GM21619 (cell line): ENCODE data around the gene EPS8L2.

Experiments
- ATAC-seq: cut with Tn5 transposase; IDR thresholded peaks from one replicate; pipeline ENCODE4 v1.9.1; 2021; ENCODE audit not compliant: unreplicated experiment

The EPS8L2 gene

DNA sequence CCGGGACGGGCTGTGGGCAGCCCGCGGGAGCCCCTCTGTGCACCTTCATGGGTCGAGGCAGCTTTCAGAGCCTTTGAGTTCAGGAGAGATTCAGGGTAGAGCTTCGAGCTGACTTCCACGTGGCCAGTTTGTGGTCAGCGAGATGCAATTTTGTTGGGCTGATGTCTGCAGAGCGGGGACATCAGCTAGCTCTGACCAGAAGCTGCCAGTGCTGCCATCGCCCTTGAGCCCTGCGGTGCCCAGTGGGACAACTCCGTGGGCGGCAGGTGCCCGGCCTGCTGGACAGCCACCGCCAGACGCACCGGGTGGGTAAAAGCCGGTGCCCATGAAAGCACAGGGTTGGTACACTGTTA is 42.0 kb downstream of the EPS8L2 start:
- ATAC-seq = peak; percentile 1

DNA sequence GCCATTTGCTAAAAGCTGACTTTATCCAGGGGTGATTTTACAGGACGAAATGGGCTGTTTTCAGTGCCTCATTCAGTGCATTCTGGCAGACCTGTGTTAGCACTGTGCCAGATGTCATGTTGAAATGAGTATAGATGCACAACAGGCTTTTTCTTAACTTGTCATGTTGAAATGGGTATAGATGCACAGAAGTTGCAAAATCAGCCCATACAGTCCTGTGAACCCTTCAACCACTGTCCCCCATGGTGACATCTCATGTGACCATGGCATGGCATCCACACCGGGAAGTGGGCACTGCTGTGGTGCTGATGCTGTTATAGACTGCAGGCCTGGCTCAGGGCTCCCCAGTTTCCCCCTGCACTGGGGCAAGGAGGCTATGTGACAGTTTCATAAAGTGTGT is 43.7 kb downstream of the EPS8L2 start:
- no peak for ATAC-seq

DNA sequence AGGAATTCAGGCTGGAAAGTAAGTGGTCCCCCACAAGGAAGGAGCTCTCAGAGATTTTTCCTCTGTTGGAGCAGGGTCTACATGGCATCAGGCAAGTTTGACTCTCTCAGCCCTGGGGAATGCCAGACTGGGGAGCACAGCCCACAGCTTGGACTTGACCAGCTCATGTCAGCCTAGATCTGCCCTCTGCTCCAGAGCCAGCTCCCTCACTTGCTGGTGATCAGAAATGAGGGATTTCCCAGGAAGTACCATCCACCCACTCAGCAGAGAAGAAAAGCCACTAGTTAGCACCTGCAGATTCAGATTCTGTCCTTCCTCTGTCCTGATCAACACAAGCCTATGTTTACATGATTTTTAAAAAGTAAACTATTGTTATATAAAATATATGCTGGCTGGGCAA is 54.2 kb downstream of the EPS8L2 start:
- no peak for ATAC-seq

DNA sequence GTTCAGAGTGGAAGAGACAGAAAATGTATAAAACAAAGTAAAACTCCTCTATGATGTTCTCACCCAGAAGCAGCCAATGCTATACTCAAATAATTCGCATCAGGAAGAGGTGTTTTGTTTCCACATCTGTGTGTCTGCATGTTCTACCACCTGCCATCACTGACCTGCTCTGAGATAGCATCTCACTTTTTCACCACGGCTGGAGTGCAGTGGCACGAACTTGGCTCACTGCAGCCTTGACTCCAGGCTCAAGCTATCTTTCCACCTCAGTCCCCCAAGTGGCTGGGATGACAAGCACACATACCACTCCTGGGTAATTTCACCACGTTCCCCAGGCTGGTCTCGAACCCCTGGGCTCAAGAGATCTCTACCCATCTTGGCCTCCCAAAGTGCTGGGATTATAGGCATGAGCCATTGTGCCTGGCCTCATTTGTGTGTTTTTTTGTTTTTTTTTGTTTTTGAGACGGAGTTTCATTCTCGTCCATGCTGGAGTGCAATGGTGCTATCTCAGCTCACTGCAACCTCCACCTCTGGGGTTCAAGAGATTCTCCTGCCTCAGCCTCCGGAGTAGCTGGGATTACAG is 55.6 kb downstream of the EPS8L2 start:
- ATAC-seq = no peak

DNA sequence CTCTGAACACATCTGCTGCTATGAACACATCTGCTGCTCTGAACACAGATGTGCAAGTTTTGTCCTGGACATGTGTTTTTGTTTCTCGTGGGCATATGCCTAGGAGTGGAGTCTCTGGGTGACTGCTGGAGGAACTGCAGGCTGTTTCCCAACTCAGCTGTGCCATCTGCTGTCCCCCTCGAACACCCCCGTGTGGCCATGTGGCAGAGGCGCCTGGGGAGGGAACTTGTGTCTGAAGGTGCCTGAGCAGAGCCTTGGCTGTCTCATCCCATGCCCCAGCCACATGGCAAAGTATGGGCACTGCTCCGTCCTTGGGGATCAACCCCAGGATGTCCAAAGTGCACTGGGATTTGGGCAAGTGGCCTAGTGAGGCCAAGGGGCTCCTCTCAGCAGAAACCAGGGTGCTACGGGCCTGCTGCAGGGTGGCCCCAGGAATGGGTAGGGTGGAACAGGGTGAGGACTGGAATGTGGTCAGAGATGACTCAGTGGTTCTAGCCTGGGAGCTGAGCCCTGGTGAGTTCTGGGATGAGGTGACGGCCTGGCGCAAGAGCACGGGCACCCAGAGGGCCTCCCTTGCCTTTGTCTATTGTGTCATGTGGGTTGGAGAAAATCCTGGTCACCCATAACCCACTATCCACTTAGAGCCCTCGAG is 56.5 kb downstream of the EPS8L2 start:
- ATAC-seq = no peak

DNA sequence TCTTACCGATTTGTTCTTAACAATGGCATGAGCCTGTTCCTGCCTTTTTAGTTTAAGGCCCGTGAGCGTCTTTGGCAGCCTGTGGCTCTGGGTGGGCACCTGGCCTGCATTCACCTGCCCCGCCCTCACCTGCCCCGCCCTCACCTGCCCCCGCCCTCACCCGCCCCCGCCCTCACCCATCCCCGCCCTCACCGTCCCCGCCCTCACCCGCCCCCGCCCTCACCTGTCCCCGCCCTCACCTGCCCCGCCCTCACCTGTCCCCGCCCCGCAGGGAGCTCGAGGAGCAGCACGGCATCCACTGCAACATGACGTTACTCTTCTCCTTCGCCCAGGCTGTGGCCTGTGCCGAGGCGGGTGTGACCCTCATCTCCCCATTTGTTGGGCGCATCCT is 57.0 kb downstream of the EPS8L2 start:
- no peak for ATAC-seq

DNA sequence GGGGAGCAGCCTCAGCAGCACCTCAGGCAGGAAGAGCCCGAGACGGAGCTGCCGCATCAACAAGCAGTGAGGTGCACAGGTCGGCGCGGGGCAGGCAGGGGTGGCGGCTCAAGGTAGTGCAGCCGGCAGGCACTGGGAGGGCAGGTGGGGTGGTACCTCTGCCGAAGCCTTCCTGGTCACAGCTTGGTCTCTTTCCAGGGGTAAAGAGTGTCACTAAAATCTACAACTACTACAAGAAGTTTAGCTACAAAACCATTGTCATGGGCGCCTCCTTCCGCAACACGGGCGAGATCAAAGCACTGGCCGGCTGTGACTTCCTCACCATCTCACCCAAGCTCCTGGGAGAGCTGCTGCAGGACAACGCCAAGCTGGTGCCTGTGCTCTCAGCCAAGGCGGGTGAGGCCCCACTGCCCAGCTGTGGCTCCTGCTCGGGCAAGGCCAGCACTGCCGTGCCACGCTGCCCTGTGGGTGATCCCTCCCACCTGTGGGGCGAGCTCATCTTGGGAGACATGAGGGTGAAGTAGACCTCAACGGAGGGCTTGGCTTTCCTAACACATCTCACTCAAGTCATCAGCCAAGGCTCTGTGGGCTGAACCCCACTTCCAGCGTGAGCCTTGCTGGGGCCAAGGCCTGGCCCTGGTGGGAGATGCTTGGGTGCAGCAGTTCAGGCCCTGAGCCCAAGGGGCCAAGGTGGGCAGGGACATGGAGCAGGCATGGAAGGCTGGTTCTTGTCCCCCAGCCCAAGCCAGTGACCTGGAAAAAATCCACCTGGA is 57.7 kb downstream of the EPS8L2 start:
- no peak for ATAC-seq

DNA sequence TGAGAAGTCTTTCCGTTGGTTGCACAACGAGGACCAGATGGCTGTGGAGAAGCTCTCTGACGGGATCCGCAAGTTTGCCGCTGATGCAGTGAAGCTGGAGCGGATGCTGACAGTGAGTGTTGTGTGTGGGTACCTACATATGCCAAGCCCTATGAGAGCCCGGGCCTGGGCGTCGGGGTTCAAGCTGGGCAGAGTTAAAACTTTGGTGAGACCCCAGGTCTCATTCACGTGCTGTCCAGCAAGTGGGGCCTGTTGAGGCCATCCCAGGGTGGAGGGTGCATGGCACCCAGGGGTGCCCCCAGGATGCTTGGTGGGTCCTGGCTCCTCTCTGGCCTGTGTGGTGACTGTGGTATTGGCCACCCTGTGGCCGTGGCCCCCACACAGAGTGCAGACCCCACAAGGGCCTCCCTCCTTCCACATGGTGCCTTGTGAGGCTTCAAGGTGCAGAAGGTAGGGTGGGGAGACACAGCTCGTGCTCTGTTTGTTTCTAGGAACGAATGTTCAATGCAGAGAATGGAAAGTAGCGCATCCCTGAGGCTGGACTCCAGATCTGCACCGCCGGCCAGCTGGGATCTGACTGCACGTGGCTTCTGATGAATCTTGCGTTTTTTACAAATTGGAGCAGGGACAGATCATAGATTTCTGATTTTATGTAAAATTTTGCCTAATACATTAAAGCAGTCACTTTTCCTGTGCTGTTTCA is 58.4 kb downstream of the EPS8L2 start:
- no peak for ATAC-seq

DNA sequence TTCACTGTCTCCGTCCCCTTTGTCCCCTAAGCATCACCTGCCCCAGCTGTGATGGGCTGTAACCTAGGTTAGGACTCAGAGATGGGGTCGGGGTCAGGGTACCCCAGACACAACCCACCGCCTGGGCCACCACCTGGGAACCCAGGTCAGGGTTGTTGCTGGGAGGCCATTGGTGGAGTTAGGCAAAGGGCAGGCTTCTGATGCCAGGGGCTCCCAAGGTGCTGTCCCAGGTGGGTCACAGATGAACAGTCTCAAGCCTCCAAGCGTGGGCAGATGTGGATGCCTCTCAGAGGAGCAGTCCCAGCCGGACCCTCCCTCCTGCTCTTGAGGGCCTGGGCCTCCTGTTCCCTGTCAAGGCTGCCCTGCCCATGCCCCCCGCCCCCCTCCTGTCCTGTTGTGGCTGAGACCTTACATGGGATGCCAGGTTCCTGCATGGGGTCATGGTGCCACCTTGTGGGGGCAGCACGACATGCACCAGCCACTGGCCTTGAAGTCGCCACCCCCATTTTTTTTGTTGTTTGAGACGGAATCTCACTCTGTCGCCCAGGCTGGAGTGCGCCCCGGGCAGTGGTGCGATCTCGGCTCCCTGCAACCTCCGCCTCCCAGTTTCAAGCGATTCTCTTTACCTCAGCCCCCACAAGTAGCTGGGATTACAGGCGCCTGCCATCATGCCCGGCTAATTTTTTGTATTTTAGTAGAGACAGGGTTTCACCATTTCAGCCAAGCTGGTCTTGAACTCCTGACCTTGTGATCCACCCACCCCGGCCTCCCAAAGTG is 59.2 kb downstream of the EPS8L2 start:
- ATAC-seq = no peak

DNA sequence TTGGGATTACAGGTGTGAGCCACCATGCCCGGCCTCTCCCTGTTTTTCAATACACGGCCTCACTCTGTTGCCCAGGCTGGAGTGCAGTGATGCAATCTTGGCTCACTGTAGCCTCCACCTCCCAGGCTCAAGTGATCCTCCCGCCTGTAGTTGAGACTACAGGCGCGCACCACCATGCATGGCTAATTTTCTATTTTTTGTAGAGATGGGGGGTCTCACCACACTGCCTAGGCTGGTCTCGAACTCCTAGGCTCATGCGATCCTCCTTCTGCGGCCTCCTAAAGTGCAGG is 59.7 kb downstream of the EPS8L2 start:
- ATAC-seq = no peak

DNA sequence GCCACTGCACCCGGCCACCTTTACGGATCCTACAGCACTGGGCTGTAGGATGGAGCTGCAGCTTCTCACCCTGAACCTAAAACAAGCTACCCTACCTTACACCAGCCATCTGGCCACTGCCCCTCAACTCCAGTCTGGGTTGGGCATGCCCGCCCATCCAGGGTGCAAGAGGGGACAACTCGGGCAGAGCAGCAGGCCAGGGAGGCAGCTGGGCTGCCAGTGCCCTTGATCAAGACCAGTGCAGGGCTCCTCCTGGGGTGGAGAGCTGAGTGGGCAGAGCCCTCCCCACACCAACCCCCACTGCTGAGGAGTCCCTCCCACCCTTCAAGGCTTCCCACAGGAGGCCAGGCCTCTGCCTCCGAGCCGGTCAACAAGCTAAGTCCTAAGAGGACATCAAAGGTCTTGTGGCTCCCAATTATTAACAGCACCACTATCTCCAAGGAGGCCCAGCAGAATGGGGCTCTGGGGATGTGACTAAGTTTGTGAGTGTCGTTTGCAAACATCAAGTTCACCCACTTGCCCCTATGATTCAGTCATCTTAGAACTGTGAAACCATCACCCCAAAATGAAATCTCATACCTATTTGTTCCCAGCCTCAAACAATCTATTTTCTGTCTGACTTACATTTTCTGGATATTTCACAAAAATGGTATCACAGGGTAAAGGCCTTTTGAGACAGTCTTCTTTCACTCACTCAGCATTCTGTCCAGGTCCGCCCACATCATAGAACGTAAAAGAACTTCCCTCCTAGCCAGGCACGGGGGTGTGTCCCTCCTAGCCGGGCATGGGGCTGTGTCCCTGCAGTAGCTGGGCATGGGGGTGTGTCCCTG is 60.3 kb downstream of the EPS8L2 start:
- no peak for ATAC-seq

DNA sequence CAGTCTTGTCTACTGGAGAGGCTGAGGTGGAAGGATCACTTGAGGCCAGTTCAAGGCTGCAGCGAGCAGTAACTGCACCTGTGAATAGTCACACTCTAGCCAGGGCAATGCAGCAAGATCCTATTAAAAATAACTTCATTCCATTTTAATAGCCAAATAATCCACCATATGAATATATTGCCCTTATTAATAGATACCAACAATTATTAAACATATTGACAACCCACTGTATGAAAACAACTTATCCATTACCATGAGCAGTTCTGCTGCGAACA is 60.8 kb downstream of the EPS8L2 start:
- no peak for ATAC-seq

DNA sequence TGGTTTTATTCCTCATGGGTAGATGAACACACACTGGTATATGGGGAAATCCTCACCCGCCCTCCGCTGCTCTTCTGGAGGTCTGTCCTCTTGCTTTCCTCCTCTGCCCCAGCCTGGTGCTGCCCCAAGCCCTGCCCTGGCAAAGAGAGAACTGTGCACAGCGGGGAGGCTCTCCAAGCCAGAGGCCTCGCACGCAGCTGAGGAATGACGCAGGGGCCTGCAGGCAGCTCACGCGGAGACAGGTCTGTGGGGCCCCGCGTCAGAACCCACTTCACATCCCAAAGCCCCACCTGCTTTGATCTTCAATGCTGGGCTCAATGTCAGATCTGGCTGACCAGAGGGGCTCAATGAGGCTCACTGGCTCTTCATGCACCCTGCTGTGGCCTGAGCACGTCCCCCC is 61.2 kb downstream of the EPS8L2 start:
- ATAC-seq = no peak

DNA sequence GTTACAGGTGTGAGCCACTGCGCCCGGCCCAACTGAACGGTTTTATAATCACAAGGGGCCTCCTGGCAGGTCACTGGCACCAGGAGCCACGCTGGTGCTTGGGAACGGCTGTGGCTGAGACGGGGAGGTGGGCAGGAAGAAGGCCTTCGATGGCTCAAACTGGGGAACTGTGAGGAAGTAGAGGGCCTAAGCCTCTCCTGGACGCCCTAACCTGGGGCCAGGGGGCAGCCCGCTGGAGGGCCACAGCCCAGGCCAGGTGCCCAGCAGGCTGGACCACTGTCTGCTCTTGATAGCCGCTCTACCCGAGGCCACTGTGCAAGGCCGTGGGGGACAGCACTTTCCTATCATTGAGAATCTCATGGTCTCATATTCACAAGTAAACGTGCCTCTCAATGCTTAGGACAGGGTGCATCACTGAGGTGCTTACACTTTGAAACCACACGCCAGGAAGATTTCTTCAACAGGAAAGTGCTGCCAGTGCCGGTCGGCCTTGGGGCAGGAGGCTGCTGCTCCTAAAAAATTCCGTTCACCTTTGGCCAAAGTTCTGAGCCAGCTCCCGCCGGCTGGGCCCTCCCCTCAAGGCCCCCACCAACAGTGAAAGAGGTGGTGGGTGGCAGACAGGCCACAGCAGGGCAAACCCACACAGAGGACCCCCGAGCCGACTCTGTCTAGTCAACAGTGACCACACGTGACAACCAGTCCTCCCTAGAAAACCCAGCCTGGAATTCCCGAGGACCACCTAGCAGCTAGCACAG is 64.0 kb downstream of the EPS8L2 start:
- ATAC-seq = no peak

DNA sequence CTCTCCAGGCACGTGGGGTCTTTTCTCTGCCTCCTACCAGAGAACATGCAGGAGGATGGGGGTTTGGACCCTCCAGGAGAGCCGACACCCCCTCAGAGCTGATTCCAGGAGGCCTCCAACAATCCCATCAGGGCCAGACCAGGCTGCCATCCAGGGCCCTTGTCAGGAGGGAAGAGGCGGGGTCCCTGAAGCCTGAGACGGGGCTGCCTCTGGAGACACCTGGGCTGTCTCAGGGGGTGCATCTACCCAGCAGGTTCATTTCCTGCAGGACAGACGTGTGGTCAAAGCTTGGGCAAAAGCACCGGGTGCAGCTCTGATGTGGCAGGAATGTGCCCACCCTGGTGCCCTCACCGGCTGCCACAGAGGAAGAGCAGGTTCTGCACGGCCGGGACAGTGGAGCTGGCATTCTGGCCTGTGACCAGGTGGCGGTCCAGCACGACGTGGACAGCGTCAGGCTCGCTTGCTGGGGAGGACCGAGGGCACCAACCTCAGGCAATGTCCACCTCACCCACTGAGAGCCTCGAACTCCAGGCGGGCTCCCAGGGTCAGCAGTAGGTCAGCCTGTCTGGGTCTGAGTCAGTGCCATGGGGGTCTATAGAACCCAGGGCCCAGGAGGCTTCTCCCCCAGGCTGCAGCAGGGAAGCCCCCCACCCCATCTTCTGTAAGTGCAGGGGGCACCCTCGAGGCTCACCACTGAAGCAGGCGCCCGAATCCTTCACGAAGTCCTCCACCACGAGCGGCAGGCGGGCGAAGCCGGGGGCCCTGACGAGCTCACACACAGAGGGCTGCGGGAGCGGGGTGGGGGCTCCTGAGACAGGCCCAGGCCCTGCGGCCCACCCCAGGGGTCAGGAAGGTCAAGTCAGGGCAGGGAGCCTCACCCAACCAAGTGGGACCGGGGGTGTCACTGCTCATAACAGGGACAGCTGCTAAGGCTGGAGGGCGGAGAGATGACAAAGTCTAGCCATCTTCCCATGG is 64.9 kb downstream of the EPS8L2 start:
- no peak for ATAC-seq

DNA sequence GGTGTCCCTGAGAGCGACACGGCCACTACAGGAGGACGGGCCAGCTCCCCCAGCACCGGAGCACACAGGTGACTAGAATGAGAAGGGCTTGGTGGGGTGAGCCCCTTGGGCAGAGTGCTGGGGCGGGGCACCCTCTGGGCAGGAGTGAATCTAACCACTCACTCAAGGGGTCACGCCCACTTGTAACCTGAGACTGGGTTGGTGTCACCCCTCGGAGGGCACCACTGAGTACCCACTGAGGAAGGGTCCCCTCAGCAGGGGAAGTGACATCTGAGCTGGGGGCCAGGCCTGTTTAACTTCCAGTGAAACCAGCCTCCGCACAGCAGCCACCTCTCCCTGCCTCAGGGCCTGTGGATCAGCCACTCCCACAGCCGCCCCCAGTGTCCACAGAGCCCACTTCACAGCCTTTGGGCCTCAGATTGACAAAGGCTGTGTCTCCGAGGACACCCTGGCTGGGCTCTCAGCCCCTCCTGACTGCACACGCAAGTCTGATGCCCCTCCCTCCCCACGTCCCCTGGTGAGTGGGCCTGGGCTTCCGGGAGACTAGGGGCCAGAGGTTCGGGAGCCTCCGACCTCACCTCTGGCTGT is 65.7 kb downstream of the EPS8L2 start:
- no peak for ATAC-seq

DNA sequence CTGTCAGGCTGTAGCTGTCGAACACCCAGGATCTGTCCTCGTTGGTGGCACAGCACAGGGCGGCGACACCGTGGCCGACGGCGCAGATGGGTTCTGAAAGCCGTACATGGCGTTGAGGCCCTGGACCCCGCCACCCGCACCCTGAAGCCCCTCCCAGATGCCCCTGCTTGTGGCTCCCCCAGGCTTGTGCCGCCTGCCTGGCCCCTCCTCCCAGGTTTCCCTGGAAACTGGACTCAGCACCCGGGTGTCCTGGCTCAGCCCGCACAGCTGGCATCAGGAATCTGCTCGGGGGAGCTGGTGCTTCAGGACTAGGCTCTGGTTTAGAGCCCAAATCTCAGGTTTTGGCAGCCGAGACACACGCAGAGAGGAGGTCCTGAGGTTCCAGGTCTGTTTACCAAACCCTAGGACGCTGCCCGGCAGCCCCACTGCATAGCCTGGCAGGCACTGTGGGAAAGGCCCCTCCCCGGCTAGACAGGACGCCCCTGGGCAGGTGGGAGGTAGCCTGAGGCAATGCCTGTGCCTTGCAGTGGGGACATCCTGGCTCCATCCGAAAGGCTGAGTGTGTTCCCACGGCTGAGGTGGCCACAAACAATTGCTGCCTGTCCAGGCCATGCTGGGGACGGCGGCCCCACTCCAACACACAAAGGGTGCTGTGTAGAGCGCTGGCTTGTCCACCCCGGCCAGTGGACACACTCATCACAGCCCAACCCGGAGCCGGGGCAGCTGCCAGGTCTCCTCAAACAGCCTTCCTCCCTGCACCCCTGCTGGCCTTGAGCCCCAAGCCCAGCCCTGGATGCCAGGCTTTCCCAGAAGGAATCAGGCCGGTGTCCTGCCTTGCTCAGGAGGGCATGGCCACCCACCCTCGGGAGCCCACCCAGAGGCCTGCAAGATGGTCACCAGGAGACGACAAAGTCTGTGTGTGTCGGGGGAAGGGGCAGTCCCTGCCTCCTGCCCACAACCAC is 66.7 kb downstream of the EPS8L2 start:
- ATAC-seq = no peak
